Stimulated activated CD4-positive, alpha-beta T cell treated with anti-CD3 and anti-CD28 coated beads, Interleukin-15, amount 100 ng/mL, for 48 hours (primary cell): ENCODE measurements around the gene ANKRD30B.
"Not testable (repeated sequence)": the region's sequence is repeated elsewhere in the genome, so short reads cannot be mapped to it uniquely, and the experiment has no call there.

Experiments used
- DNase-seq, 2 donors: peaks; one replicate each; pipeline ENCODE4 v3.0.0-alpha.2; 2020; ENCODE audit warnings: low read depth in 2 of 2

Gene ANKRD30B

GRCh38 chr18:14856256-14856655 lies 108.3 kb downstream of the ANKRD30B start:
- not testable (repeated sequence) for DNase-seq

- not testable (repeated sequence) for DNase-seq
These were observed 110.5 kb downstream of the ANKRD30B start for GRCh38 chr18:14858514-14858913.

GRCh38 chr18:14859995-14860394 lies 112.0 kb downstream of the ANKRD30B start:
- not testable (repeated sequence) for DNase-seq

- not testable (repeated sequence) for DNase-seq
These were observed 118.5 kb downstream of the ANKRD30B start for GRCh38 chr18:14866426-14866825.

- not testable (repeated sequence) for DNase-seq
These were observed 120.0 kb downstream of the ANKRD30B start for GRCh38 chr18:14867988-14868387.

- DNase-seq, result not testable (repeated sequence)
These were observed 120.9 kb downstream of the ANKRD30B start for GRCh38 chr18:14868825-14869224.

- not testable (repeated sequence) for DNase-seq
These were observed 130.9 kb downstream of the ANKRD30B start for GRCh38 chr18:14878826-14879225.

GRCh38 chr18:14900435-14900834 lies 152.5 kb downstream of the ANKRD30B start:
- DNase-seq, result no peak
